Measurements from ENCODE around the gene RALGAPA2.

GRCh38 chr20:20386192-20386591, 326.3 kb downstream of the RALGAPA2 start:
- TF ChIP-seq POLR2A (IDR thresholded peaks at IDR 0.05): no peak
- no peak for TF ChIP-seq CTCF (IDR thresholded peaks at IDR 0.05)

All from Peyer's patch (tissue), 4 donors.